Anterior cingulate cortex (tissue), 58 donors: ENCODE data around the gene CNTNAP4.

Source experiments
- DNase-seq, 58 donors: peaks; one replicate each; lab custom pipeline; 2025; lab: John Stamatoyannopoulos, UW

Gene CNTNAP4

GRCh38 chr16:76484020-76484419 is 206.8 kb downstream of the CNTNAP4 start:
- DNase-seq = no peak

DNA sequence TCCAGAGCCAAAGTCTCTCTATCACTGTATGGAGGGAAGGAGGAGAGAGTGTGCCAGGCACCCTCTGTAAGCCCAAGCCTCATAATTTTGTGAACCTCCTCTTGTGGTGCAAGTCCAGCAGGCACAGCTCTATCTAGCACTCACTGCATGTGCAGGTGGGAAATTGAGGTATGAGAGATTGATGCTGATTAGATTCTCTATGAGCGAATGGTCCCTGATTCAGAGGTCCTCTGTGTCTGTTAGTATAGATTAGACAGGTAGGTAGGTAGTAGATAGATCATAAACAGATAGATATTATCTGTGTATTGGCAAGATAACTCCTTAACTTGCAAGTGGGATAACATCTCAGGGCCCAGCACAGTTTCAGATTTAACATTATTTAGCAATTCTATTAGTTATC is 209.5 kb downstream of the CNTNAP4 start:
- DNase-seq = no peak

- DNase-seq = no peak
Observed at GRCh38 chr16:76487411-76488064, 210.3 kb downstream of the CNTNAP4 start.

DNA sequence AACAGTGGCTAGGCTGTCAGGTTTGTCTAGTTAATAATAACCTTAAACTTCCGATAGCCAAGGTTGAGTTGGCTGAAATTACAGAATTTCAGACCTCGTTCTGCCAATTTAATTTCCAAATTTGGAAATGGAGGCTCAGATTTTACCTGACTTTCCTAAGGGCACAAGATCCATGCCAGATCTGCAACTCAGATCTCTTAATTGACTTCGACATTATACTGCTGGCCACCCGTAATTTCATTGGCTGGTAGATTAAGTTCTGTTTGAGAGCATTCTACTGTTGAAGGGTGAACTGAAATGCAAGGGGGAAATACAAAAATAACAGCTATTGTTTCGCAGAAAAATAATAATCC is 210.8 kb downstream of the CNTNAP4 start:
- no peak for DNase-seq

DNA sequence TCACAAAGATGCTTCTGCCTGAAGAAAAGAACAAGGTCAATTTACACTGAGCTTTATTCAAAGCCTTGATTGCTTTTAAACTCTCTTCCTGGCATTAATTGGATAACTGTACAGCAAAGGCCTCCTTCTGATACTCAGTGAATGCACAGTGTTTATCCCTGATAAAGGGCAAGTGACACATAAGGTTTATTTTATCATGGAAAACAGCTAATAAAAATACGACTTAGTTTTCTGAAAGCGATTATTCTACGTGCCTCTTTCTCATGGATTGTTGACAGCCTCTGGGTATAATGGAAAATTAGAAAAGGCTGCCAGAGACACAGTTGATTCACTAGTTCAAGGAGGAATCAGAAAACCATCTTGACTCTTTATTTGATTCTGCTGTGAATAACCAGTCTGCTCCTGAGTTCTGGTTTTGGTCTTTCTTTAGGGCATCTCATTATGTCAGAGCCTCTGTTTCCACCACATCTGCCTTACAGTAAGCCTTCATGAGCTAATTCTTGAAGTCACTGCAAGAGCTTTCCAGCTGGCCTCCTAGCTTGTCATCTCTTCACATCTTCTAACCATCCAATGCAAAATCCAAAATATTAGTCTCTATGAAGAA is 212.9 kb downstream of the CNTNAP4 start:
- no peak for DNase-seq

GRCh38 chr16:76500006-76500405 is 222.8 kb downstream of the CNTNAP4 start:
- DNase-seq = no peak

GRCh38 chr16:76502063-76502462 is 224.9 kb downstream of the CNTNAP4 start:
- no peak for DNase-seq

DNA sequence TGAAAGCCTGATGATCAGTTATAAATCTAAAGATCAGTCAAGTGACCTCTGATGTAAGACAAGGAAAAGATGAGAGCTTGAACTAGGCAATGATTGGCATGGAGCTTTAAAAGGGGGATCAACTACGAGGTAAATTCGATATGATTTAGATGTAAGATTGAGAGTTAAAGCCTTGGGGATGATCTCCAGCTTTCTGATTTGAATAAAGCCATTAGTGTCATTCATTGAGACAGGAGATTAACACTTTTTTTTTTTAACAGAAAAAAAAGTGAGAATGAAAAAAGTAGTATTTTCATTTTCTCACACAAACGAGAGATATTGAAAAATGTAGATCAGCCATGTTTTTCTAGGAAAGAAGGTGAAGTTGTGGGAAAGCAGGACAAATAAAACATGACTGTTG is 225.4 kb downstream of the CNTNAP4 start:
- DNase-seq = no peak

DNA sequence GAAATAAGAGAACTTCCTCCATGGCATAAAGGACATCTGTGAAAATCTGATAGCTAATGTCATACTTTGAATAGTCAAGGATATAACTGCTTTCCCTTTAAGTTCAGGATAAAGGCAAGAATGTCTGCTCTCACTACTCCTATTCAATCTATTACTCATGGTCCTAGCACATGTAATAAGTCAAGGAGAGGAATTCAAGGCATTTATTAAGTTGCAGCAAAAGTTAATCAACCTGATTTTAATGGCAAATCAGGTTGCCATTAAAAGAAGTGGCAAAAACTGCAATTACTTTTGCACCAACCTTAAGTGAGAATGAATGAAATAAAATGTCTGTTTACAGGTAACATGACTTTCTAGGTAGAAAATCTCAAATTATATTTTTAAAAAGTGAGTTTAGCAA is 225.9 kb downstream of the CNTNAP4 start:
- DNase-seq = no peak

DNA sequence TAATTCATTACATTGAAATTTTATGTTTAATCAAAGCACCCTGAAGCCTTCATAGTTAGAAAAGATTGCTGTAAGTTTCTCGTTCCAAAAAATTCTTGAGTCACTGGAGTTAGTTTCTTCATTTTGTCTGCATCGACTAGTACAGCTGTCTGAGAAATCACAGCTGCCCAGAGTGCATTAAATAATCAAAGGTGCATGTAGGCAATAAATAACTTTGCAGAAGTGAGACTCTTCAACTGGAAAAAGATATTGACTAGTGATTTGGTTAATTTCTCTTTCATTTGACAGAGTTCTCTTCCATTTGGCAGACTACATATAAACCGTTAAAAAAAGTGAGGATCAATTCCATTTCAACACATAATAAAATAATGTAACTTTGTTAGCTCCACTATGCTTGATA is 234.0 kb downstream of the CNTNAP4 start:
- no peak for DNase-seq

GRCh38 chr16:76518781-76519180 is 241.6 kb downstream of the CNTNAP4 start:
- DNase-seq = no peak

GRCh38 chr16:76524356-76524755 is 247.2 kb downstream of the CNTNAP4 start:
- DNase-seq = no peak

- DNase-seq = no peak
Observed at GRCh38 chr16:76524769-76525168, 247.6 kb downstream of the CNTNAP4 start.

GRCh38 chr16:76527244-76527643 is 250.0 kb downstream of the CNTNAP4 start:
- DNase-seq = no peak

GRCh38 chr16:76529120-76529519 is 251.9 kb downstream of the CNTNAP4 start:
- DNase-seq = no peak

DNA sequence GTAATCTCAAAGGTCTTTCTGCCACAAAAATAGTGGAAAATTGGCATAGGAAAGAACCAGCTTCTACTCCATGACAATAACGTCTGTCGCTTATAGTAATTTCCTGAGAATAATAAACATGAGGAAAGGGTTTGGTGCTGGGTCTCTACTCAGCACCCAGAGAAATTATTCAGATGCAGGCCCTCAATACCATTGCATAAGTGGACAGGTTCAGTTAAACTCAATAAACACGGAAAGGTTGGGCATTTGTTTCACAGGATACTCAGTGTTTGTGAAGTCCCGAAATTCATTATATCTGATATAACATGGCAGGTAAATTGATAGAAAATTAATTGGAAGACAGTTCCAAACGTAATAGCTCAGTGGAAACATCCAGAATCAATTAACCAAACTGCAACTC is 254.0 kb downstream of the CNTNAP4 start:
- DNase-seq = no peak

GRCh38 chr16:76532188-76532973 is 255.2 kb downstream of the CNTNAP4 start:
- DNase-seq = no peak

GRCh38 chr16:76539609-76540008 is 262.4 kb downstream of the CNTNAP4 start:
- no peak for DNase-seq

DNA sequence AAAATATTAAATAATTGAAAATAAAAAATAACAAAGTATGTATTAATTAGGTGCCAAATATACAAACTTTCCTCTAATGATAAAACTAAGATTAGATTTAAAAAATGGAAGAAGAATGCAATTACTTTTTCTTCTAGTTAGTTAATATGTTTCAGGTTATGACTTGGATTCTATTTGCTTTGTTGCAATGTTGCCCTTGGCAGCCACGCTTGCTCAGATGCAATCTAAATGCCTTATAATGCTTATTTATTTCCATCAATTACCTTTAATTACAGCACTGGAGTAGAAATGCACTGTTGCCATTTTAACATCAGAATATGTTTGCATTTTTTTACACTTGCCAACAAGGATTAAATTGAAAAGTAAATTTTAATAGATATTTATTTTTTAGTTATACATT is 263.9 kb downstream of the CNTNAP4 start:
- no peak for DNase-seq

DNA sequence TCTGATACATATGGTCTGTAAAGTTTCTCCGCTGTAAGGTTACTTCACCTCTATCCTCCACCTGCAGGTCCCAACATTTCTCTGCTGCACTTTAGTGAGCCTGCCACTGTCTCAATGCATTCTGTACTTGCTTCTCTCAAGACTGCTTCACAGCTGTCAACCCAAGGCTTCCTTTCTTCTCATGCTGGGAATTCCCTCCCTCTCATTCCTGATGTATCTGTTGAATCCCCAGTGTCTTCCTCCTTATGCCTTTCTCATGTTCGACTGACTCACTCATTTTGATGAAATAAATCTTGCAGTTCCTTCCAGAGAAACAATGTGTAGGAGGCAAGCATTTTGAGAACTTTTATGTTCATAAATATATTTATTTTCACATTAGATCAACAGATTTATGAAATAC is 288.3 kb downstream of the CNTNAP4 start:
- peak in 4 of 58 donors; percentile 1 to 37 (median 10) for DNase-seq

- DNase-seq = no peak
Observed at GRCh38 chr16:76571755-76572154, 294.6 kb downstream of the CNTNAP4 start.

DNA sequence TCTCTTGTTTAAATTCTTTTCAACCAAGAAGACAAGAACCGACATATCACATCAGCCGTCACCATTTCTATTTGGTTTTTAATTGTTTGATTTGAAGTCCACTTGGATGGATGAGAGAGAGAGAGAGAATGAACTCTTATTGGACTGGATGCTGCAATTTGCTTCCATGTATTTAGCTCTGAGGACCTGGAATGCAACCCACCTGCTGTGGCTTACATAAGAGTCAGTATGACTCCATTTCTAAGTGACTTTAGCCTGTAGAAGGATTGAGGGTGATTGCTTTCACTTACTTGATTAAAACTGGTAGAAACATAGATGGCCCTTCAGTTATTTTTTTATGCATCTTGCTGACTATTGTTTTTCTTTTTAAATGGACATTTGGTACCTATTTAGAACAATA is 296.1 kb downstream of the CNTNAP4 start:
- no peak for DNase-seq
